IMR-90 (cell line): ENCODE measurements around the gene GFRA4. TPM values are rescaled to one million over a fixed set of nuclear protein-coding genes. Genes with fewer than 3 reads are reported as not detected.

Experiments
- ATAC-seq: fragments of 200-7000 bp; cut with Tn5 transposase; 2 replicates; pipeline ENCODE4 v1.9.1; 2020; ENCODE audit warnings: low read depth, mild to moderate bottlenecking, moderate library complexity
- BruUV-seq: library from RNA; stranded (reverse); fragments of 400-500 nt; replicated peaks from 2 replicates; lab custom pipeline; 2021; lab: Mats Ljungman, UMichigan
- CTCF ChIA-PET: fragments of 300-600 bp; formaldehyde crosslinking; extraction: SDS; loops from one replicate; lab custom pipeline; 2021; ENCODE audit warnings: antibody characterized with exemption; lab: Yijun Ruan, JAX
- POLR2A ChIA-PET: fragments of 300-600 bp; sonication (Branson Sonifier 250); formaldehyde crosslinking; loops from one replicate; lab custom pipeline; 2022; ENCODE audit warnings: antibody characterized with exemption; ENCODE audit not compliant: unreplicated experiment; lab: Charles Lee
- DNase-seq: peaks from one replicate; pipeline ENCODE4 v3.0.0; 2013
- H2AFZ ChIP-seq: replicated peaks from 2 replicates; pipeline ENCODE3; 2013; ENCODE audit warnings: low read length, mild to moderate bottlenecking; ENCODE audit not compliant: poor library complexity
- H2AK5ac ChIP-seq: 2 replicates; pipeline ENCODE4 v1.6.1; 2013; ENCODE audit warnings: low read depth, low read length, inconsistent platforms
- H2AK9ac ChIP-seq: replicated peaks from 2 replicates; pipeline ENCODE3; 2013; ENCODE audit warnings: mild to moderate bottlenecking, low read depth, low read length, moderate library complexity; ENCODE audit not compliant: poor library complexity
- H2BK120ac ChIP-seq: 2 replicates; pipeline ENCODE4 v1.6.1; 2013; ENCODE audit warnings: low read depth, low read length, inconsistent platforms
- H2BK15ac ChIP-seq: 3 replicates; pipeline ENCODE4 v1.6.1; 2013; ENCODE audit warnings: low read depth, low read length, inconsistent platforms
- H2BK20ac ChIP-seq: 2 replicates; pipeline ENCODE4 v1.6.1; 2013; ENCODE audit warnings: low read depth, mild to moderate bottlenecking, inconsistent platforms, low read length, moderate library complexity
- H2BK5ac ChIP-seq: 2 replicates; pipeline ENCODE4 v1.6.1; 2013; ENCODE audit warnings: mild to moderate bottlenecking, low read depth, low read length, inconsistent platforms; ENCODE audit not compliant: poor library complexity, severe bottlenecking
- H3K14ac ChIP-seq: replicated peaks from 2 replicates; pipeline ENCODE4 v1.6.1; 2013; ENCODE audit warnings: low read depth, low read length, inconsistent platforms
- H3K18ac ChIP-seq: 2 replicates; pipeline ENCODE4 v1.6.1; 2013; ENCODE audit warnings: low read depth, low read length, control low read depth
- H3K23ac ChIP-seq: 2 replicates; pipeline ENCODE4 v1.6.1; 2013; ENCODE audit warnings: low read depth, low read length, inconsistent platforms
- H3K27ac ChIP-seq: 2 replicates; pipeline ENCODE4 v1.5.1; 2013; ENCODE audit warnings: mild to moderate bottlenecking, control low read depth, low read length; ENCODE audit not compliant: insufficient read depth
- H3K27me3 ChIP-seq: 2 replicates; pipeline ENCODE4 v1.6.1; 2013; ENCODE audit warnings: low read length; ENCODE audit not compliant: control insufficient read depth, insufficient read depth
- H3K36me3 ChIP-seq: 2 replicates; pipeline ENCODE4 v1.6.1; 2013; ENCODE audit warnings: low read length, mixed read lengths; ENCODE audit not compliant: control insufficient read depth, insufficient read depth
- H3K4ac ChIP-seq: 2 replicates; pipeline ENCODE4 v1.6.1; 2013; ENCODE audit warnings: low read depth, low read length, inconsistent platforms
- H3K4me1 ChIP-seq: 2 replicates; pipeline ENCODE4 v1.6.1; 2013; ENCODE audit warnings: low read length, mixed read lengths; ENCODE audit not compliant: control insufficient read depth, insufficient read depth
- H3K4me2 ChIP-seq: 2 replicates; pipeline ENCODE4 v1.6.1; 2013; ENCODE audit warnings: low read depth, mild to moderate bottlenecking, control low read depth, low read length, moderate library complexity
- H3K4me3 ChIP-seq: 2 replicates; pipeline ENCODE4 v1.5.1; 2013; ENCODE audit warnings: low read depth, mild to moderate bottlenecking, control low read depth, low read length, moderate library complexity; ENCODE audit not compliant: insufficient read depth
- H3K56ac ChIP-seq: 2 replicates; pipeline ENCODE4 v1.6.1; 2013; ENCODE audit warnings: low read length, inconsistent platforms; ENCODE audit not compliant: insufficient read depth; ENCODE audit errors: extremely low read depth
- H3K79me1 ChIP-seq, 2 experiments: 2 replicates each; pipeline ENCODE4 v1.6.1; 2013; ENCODE audit warnings: low read length in 2 of 2, inconsistent platforms in 1 of 2, low read depth in 1 of 2
- H3K9ac ChIP-seq: 2 replicates; pipeline ENCODE4 v1.6.1; 2013; ENCODE audit warnings: low read depth, low read length, control low read depth
- H3K9me1 ChIP-seq: 2 replicates; pipeline ENCODE4 v1.6.1; 2013; ENCODE audit warnings: low read length, inconsistent platforms; ENCODE audit not compliant: insufficient read depth
- H3K9me3 ChIP-seq: 2 replicates; pipeline ENCODE4 v1.6.1; 2013; ENCODE audit warnings: low read length; ENCODE audit not compliant: control insufficient read depth, insufficient read depth
- H4K20me1 ChIP-seq: 2 replicates; pipeline ENCODE4 v1.6.1; 2013; ENCODE audit warnings: low read length, inconsistent platforms; ENCODE audit not compliant: insufficient read depth
- H4K5ac ChIP-seq: 2 replicates; pipeline ENCODE4 v1.6.1; 2013; ENCODE audit warnings: mild to moderate bottlenecking, low read depth, low read length, control low read depth
- H4K8ac ChIP-seq, 2 experiments: 2 replicates each; pipeline ENCODE4 v1.6.1; 2013; ENCODE audit warnings: low read depth in 2 of 2, low read length in 2 of 2, control low read depth in 1 of 2, inconsistent platforms in 1 of 2
- H4K91ac ChIP-seq: 2 replicates; pipeline ENCODE4 v1.6.1; 2013; ENCODE audit warnings: low read depth, low read length, inconsistent platforms; ENCODE audit not compliant: insufficient read depth
- MAZ ChIP-seq: IDR thresholded peaks from 2 replicates; pipeline ENCODE4 v1.6.1; 2012; ENCODE audit warnings: low read depth, mild to moderate bottlenecking, low read length, improper control_type of control experiment, moderate library complexity, borderline replicate concordance
- RFX5 ChIP-seq: IDR thresholded peaks from 2 replicates; pipeline ENCODE4 v1.8.0; 2012; ENCODE audit warnings: low read depth, mild to moderate bottlenecking, low read length, moderate library complexity
- SMC3 ChIP-seq: fragments of 150-350 bp; IDR thresholded peaks from 2 replicates; pipeline ENCODE4 v1.6.1; 2016; ENCODE audit warnings: low read depth, mild to moderate bottlenecking, antibody characterized with exemption, low read length, moderate library complexity
- USF2 ChIP-seq: fragments of 150-350 bp; IDR thresholded peaks from 2 replicates; pipeline ENCODE4 v1.6.1; 2017; ENCODE audit warnings: mild to moderate bottlenecking, antibody characterized with exemption, low read length, low read depth
- WGBS, 2 experiments: methylation state at CpG; one replicate each; pipeline versions ENCODE4 v1.1.5 to v1.1.7; 2013; ENCODE audit warnings: missing lambda C conversion rate in 2 of 2; ENCODE audit not compliant: insufficient read length in 1 of 2; ENCODE audit errors: extremely low coverage in 2 of 2; 5-methylcytosine and 5-hydroxymethylcytosine counted together
- dilution Hi-C: fragments of 300-500 bp; cut with HindIII; formaldehyde crosslinking; loops from one replicate; pipeline ENCODE4 v1.14.3; 2018; ENCODE audit warnings: low sequenced_read_pairs; ENCODE audit not compliant: unreplicated experiment
- in situ Hi-C: fragments of 300-500 bp; cut with MboI; formaldehyde crosslinking; loops from 3 replicates; pipeline ENCODE4 v1.14.3; 2019; ENCODE audit warnings: low sequenced_read_pairs, inconsistent platforms, mixed read lengths
- intact Hi-C: fragments of 100-400 bp; cut with micrococcal nuclease; formaldehyde crosslinking; loops from 2 replicates; pipeline ENCODE4 v1.10.0; 2022
- polyA plus RNA-seq, 3 experiments: library from polyadenylated mRNA; depleted of rRNA; stranded (reverse); fragments of >200 nt; gene quantifications; 2 replicates each; pipeline ENCODE4 v1.2.3, GENCODE V29; 2012; ENCODE audit warnings: low replicate concordance in 1 of 3
- total RNA-seq: library from RNA; depleted of rRNA; stranded (reverse); fragments of >200 nt; gene quantifications from 2 replicates; pipeline ENCODE4 v1.2.3, GENCODE V29; 2012

Gene GFRA4
- total and polyA plus RNA-seq, 2 of the 4 experiments (the other 2 are of a cell fraction): not detected

- TF ChIP-seq USF2: no peak
Observed at GRCh38 chr20:3660262-3661059, 2.7 kb downstream of the GFRA4 start (continued).

- H3K14ac ChIP-seq: no peak overlapping the region
- TF ChIP-seq MAZ: no peak
- no peak for TF ChIP-seq RFX5
- TF ChIP-seq SMC3: no peak
- no peak for TF ChIP-seq USF2
- in situ Hi-C loops: no loop called here
- DNase-seq: no peak
- CTCF ChIA-PET: no interaction called here
- H3K79me1 ChIP-seq: no peaks in the 10 kb centered on the region
- H4K20me1 ChIP-seq: 0 out of 2 replicates have a peak, but pooled peaks cover 3% of the 10 kb centered on the region
- no peak overlapping the region for H2BK20ac ChIP-seq
- no peak overlapping the region for H4K5ac ChIP-seq
- H3K18ac ChIP-seq: no peak overlapping the region
- no peaks in the 10 kb centered on the region for H3K36me3 ChIP-seq
- dilution Hi-C loops: no loop called here
- BruUV-seq: no TSS peak
- no peak overlapping the region for H2AK9ac ChIP-seq
- no peak for ATAC-seq
- intact Hi-C loops: no loop called here
- H3K9me3 ChIP-seq: peaks cover 5% of the 10 kb centered on the region; the same call in 1 of the 2 replicates
- no peak overlapping the region for H2AFZ ChIP-seq
- no peaks in the 10 kb centered on the region for H3K9me1 ChIP-seq
- H3K4me2 ChIP-seq: no peak overlapping the region
- no peak overlapping the region for H2BK5ac ChIP-seq
- no peak overlapping the region for H2BK15ac ChIP-seq
- H3K56ac ChIP-seq: no peak overlapping the region
- H3K27ac ChIP-seq: no peak overlapping the region
- H3K4ac ChIP-seq: no peak overlapping the region
- POLR2A ChIA-PET: no interaction called here
- no peak overlapping the region for H2BK120ac ChIP-seq
- H3K27me3 ChIP-seq: peaks cover 63% of the 10 kb centered on the region
- no peak overlapping the region for H3K4me3 ChIP-seq
- H4K91ac ChIP-seq: no peak overlapping the region
- no peak overlapping the region for H3K9ac ChIP-seq
- WGBS, 2 experiments: no CpG with 5 or more reads among the region's 12 CpGs
- H2AK5ac ChIP-seq: no peak overlapping the region
- no peak overlapping the region for H4K8ac ChIP-seq
- no peaks in the 10 kb centered on the region for H3K4me1 ChIP-seq
- H3K23ac ChIP-seq: no peak overlapping the region
Observed at GRCh38 chr20:3659492-3660261, 3.5 kb downstream of the GFRA4 start.
